Upper lobe of left lung (tissue), 4 donors: ENCODE results near the gene DPF3.

Experiments
- EP300 ChIP-seq, 4 donors: sonication (generic); formaldehyde crosslinking; IDR thresholded peaks; one replicate each; pipeline ENCODE4 v1.5.1; 2017; ENCODE audit warnings: antibody characterized with exemption in 4 of 4, control low read depth in 2 of 4
- POLR2A ChIP-seq, 4 donors: fragments of 450-650 bp; IDR thresholded peaks; one replicate each; pipeline ENCODE4 v1.5.1; 2016 to 2017; ENCODE audit warnings: antibody characterized with exemption in 4 of 4, mild to moderate bottlenecking in 2 of 4
- POLR2AphosphoS5 ChIP-seq, 2 donors: sonication (generic); formaldehyde crosslinking; IDR thresholded peaks; one replicate each; pipeline ENCODE4 v1.5.1; 2017; ENCODE audit warnings: antibody characterized with exemption in 2 of 2
- TF ChIP-seq, protein P1 (sequence below), 6 experiments: fragments of 450-650 bp in 4 of 6; fragments of 200-600 bp in 2 of 6; sonication (generic) in 2 of 6; IDR thresholded peaks; one replicate each; pipeline ENCODE4 v1.5.1; 2016 to 2019; ENCODE audit warnings: antibody characterized with exemption in 6 of 6

DNA sequence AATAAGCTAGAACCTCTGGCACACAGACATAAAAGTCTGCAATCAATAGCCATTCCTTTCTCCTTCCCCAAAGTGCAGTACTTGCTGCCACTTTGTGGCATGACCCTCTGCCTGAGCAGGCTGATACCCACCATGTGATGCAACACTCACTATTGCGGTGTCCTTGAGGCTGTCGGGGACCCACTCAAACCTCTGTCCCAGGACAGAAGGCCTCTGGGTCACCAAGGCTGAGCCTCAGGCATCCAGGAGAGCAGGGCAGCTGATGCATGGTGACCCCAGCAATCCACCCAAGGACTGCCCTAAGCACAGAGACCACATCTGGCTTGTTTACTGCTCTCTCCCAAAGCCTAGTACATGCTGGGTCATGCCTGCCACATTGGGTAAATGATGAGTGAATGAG, 114.2 kb downstream of the DPF3 start:
- TF ChIP-seq, protein P1, sequence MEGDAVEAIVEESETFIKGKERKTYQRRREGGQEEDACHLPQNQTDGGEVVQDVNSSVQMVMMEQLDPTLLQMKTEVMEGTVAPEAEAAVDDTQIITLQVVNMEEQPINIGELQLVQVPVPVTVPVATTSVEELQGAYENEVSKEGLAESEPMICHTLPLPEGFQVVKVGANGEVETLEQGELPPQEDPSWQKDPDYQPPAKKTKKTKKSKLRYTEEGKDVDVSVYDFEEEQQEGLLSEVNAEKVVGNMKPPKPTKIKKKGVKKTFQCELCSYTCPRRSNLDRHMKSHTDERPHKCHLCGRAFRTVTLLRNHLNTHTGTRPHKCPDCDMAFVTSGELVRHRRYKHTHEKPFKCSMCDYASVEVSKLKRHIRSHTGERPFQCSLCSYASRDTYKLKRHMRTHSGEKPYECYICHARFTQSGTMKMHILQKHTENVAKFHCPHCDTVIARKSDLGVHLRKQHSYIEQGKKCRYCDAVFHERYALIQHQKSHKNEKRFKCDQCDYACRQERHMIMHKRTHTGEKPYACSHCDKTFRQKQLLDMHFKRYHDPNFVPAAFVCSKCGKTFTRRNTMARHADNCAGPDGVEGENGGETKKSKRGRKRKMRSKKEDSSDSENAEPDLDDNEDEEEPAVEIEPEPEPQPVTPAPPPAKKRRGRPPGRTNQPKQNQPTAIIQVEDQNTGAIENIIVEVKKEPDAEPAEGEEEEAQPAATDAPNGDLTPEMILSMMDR (IDR thresholded peaks at IDR 0.05) = no peak
- TF ChIP-seq POLR2AphosphoS5 (IDR thresholded peaks at IDR 0.05) = no peak
- no peak for TF ChIP-seq POLR2A (IDR thresholded peaks at IDR 0.05)
- no peak for TF ChIP-seq EP300 (IDR thresholded peaks at IDR 0.05)
